HCT116 (cell line): ENCODE results near the gene LRRTM4. TPM values are rescaled to one million over a fixed set of nuclear protein-coding genes. Genes with fewer than 3 reads are reported as not detected.

Experiments used
- ATAC-seq: fragments of 200-7000 bp; cut with Tn5 transposase; 2 replicates; pipeline ENCODE4 v1.9.1; 2020; ENCODE audit warnings: mild to moderate bottlenecking, moderate library complexity
- BruUV-seq: library from RNA; stranded (reverse); fragments of 400-500 nt; replicated peaks from 2 replicates; lab custom pipeline; 2021; lab: Mats Ljungman, UMichigan
- CTCF ChIA-PET: fragments of 300-600 bp; sonication (Branson Sonifier 250); formaldehyde crosslinking; loops from one replicate; lab custom pipeline; 2021; ENCODE audit warnings: antibody characterized with exemption; lab: Charles Lee
- POLR2A ChIA-PET: fragments of 300-600, 350-600 bp; sonication (Branson Sonifier 250); formaldehyde crosslinking; loops from one replicate; lab custom pipeline; 2021; ENCODE audit warnings: antibody characterized with exemption; lab: Charles Lee
- RAD21 ChIA-PET, 2 experiments: fragments of 300-600 bp; sonication (Branson Sonifier 250); formaldehyde crosslinking; loops; one replicate each; lab custom pipeline; 2023; ENCODE audit warnings: low total read pairs in 2 of 2; ENCODE audit not compliant: uncharacterized antibody in 2 of 2, unreplicated experiment in 2 of 2, low non-redundant PET in 1 of 2; lab: Charles Lee
- DNase-seq: peaks from one replicate; pipeline ENCODE4 v3.0.0-alpha.2; 2010; ENCODE audit warnings: low read depth, low spot score
- H2AFZ ChIP-seq: fragments of 200-600 bp; shearing (Covaris generic), sonication (generic); 2 replicates; pipeline ENCODE4 v1.6.1; 2017; ENCODE audit warnings: low read depth, mixed run types, mixed read lengths, antibody characterized with exemption, low read length; ENCODE audit not compliant: poor library complexity, severe bottlenecking
- H3K27ac ChIP-seq: 2 replicates; pipeline ENCODE4 v1.5.1; 2012; ENCODE audit warnings: low read depth, low read length
- H3K27me3 ChIP-seq: fragments of 200-600 bp; sonication (generic); 2 replicates; pipeline ENCODE4 v1.6.1; 2016; ENCODE audit warnings: mixed run types, low read length, mixed read lengths; ENCODE audit not compliant: insufficient read depth
- H3K36me3 ChIP-seq, 2 experiments: fragments of 200-500 bp in 1 of 2; fragments of 200-600 bp in 1 of 2; sonication (Bioruptor generic) in 1 of 2; sonication (generic) in 1 of 2; 2 replicates each; pipeline versions ENCODE4 v1.5.1 to v1.6.1; 2014 to 2016; ENCODE audit warnings: low read length in 2 of 2, inconsistent platforms in 1 of 2, mixed read lengths in 1 of 2, mixed run types in 1 of 2; ENCODE audit not compliant: insufficient read depth in 2 of 2, control insufficient read depth in 1 of 2
- H3K4me1 ChIP-seq, 2 experiments: fragments of 200-600 bp in 1 of 2; sonication (generic) in 1 of 2; 2 replicates each; pipeline versions ENCODE4 v1.5.1 to v1.6.1; 2012 to 2017; ENCODE audit warnings: low read length in 2 of 2, inconsistent platforms in 1 of 2, mild to moderate bottlenecking in 1 of 2, mixed read lengths in 1 of 2, mixed run types in 1 of 2, moderate library complexity in 1 of 2; ENCODE audit not compliant: insufficient read depth in 2 of 2, control insufficient read depth in 1 of 2
- H3K4me2 ChIP-seq: fragments of 200-600 bp; sonication (generic); 2 replicates; pipeline ENCODE4 v1.6.1; 2017; ENCODE audit warnings: mixed run types, low read length, mixed read lengths
- H3K4me3 ChIP-seq, 2 experiments: fragments of 200-600 bp in 1 of 2; sonication (generic) in 1 of 2; replicated peaks in 1 of 2; 2 replicates each; pipeline ENCODE4 v1.5.1; 2011 to 2016; ENCODE audit warnings: low read length in 2 of 2, control low read depth in 1 of 2, low read depth in 1 of 2, mild to moderate bottlenecking in 1 of 2, mixed read lengths in 1 of 2, mixed run types in 1 of 2
- H3K79me2 ChIP-seq: fragments of 200-600 bp; sonication (generic); 2 replicates; pipeline ENCODE4 v1.6.1; 2017; ENCODE audit warnings: mild to moderate bottlenecking, mixed run types, low read length, moderate library complexity, mixed read lengths; ENCODE audit not compliant: insufficient read depth
- H3K9ac ChIP-seq: fragments of 200-600 bp; sonication (generic); 2 replicates; pipeline ENCODE4 v1.6.1; 2016; ENCODE audit warnings: low read length, mixed read lengths
- H3K9me2 ChIP-seq: fragments of 200-600 bp; sonication (generic), shearing (Covaris generic); 2 replicates; pipeline ENCODE4 v1.6.1; 2017; ENCODE audit warnings: mixed run types, mild to moderate bottlenecking, moderate library complexity; ENCODE audit not compliant: insufficient read depth
- H3K9me3 ChIP-seq, 2 experiments: fragments of 200-500 bp in 1 of 2; fragments of 200-600 bp in 1 of 2; sonication (Bioruptor generic) in 1 of 2; sonication (generic) in 1 of 2; 2 replicates each; pipeline ENCODE4 v1.6.1; 2014 to 2017; ENCODE audit warnings: low read length in 2 of 2, mixed read lengths in 2 of 2, inconsistent platforms in 1 of 2, low read depth in 1 of 2, mild to moderate bottlenecking in 1 of 2, mixed run types in 1 of 2, moderate library complexity in 1 of 2; ENCODE audit not compliant: control insufficient read depth in 1 of 2, insufficient read depth in 1 of 2
- H4K20me1 ChIP-seq: fragments of 200-600 bp; sonication (generic), shearing (Covaris generic); 2 replicates; pipeline ENCODE4 v1.6.1; 2017; ENCODE audit warnings: mixed run types, mild to moderate bottlenecking, moderate library complexity; ENCODE audit not compliant: insufficient read depth
- CBX3 ChIP-seq: IDR thresholded peaks from 2 replicates; pipeline ENCODE4 v1.6.1; 2012; ENCODE audit warnings: low read depth
- CEBPB ChIP-seq: IDR thresholded peaks from 2 replicates; pipeline ENCODE4 v1.6.1; 2012; ENCODE audit warnings: low read depth
- CTCF ChIP-seq, 3 experiments: fragments of 200-600 bp in 1 of 3; sonication (generic) in 1 of 3; IDR thresholded peaks in 2 of 3; conservative IDR thresholded peaks in 1 of 3; 2 replicates each; pipeline ENCODE4 v1.5.1; 2012 to 2017; ENCODE audit warnings: low read depth in 2 of 3, low read length in 2 of 3, antibody characterized with exemption in 1 of 3, borderline replicate concordance in 1 of 3, control low read depth in 1 of 3, mild to moderate bottlenecking in 1 of 3, mixed read lengths in 1 of 3, mixed run types in 1 of 3, moderate library complexity in 1 of 3; ENCODE audit not compliant: insufficient read depth in 1 of 3
- ELF1 ChIP-seq: IDR thresholded peaks from 2 replicates; pipeline ENCODE4 v1.6.1; 2012; ENCODE audit warnings: low read depth, borderline replicate concordance
- EZH2phosphoT487 ChIP-seq: fragments of 200-600 bp; IDR thresholded peaks from 2 replicates; pipeline ENCODE4 v1.6.1; 2018; ENCODE audit warnings: antibody characterized with exemption, borderline replicate concordance
- FOSL1 ChIP-seq: IDR thresholded peaks from 2 replicates; pipeline ENCODE4 v1.6.1; 2012; ENCODE audit warnings: low read depth
- JUND ChIP-seq: IDR thresholded peaks from 2 replicates; pipeline ENCODE4 v1.6.1; 2012
- MAX ChIP-seq: IDR thresholded peaks from 2 replicates; pipeline ENCODE4 v1.6.1; 2012
- POLR2AphosphoS5 ChIP-seq: IDR thresholded peaks from 2 replicates; pipeline ENCODE4 v1.6.1; 2011; ENCODE audit warnings: mild to moderate bottlenecking, low read depth, low read length, moderate library complexity
- RAD21 ChIP-seq: IDR thresholded peaks from 2 replicates; pipeline ENCODE4 v1.6.1; 2012; ENCODE audit warnings: low read depth, mild to moderate bottlenecking
- SIN3A ChIP-seq: IDR thresholded peaks from 2 replicates; pipeline ENCODE4 v1.6.1; 2012; ENCODE audit warnings: low read depth
- SP1 ChIP-seq: IDR thresholded peaks from 2 replicates; pipeline ENCODE4 v1.6.1; 2012; ENCODE audit warnings: low read depth
- TCF7L2 ChIP-seq: IDR thresholded peaks from 2 replicates; pipeline ENCODE4 v1.7.0; 2011; ENCODE audit warnings: borderline replicate concordance, inconsistent platforms; ENCODE audit not compliant: insufficient read depth, insufficient read length; ENCODE audit errors: extremely low read depth
- YY1 ChIP-seq: IDR thresholded peaks from 2 replicates; pipeline ENCODE4 v1.6.1; 2011; ENCODE audit warnings: low read length, low read depth, moderate library complexity, mild to moderate bottlenecking; ENCODE audit not compliant: insufficient replicate concordance; ENCODE audit errors: extremely low read depth
- ZBTB33 ChIP-seq: IDR thresholded peaks from 2 replicates; pipeline ENCODE4 v1.6.1; 2011; ENCODE audit warnings: mild to moderate bottlenecking, low read length, moderate library complexity; ENCODE audit not compliant: insufficient replicate concordance; ENCODE audit errors: extremely low read depth
- ZNF274 ChIP-seq: fragments of 200-500 bp; sonication (Bioruptor generic); IDR thresholded peaks from 2 replicates; pipeline ENCODE4 v1.6.1; 2014; ENCODE audit warnings: mild to moderate bottlenecking, low read depth, low read length, inconsistent platforms
- intact Hi-C: fragments of 100-400 bp; cut with micrococcal nuclease; formaldehyde crosslinking; loops from 2 replicates; pipeline ENCODE4 v1.10.0; 2022
- total RNA-seq: library from RNA; stranded (reverse); gene quantifications from one replicate; pipeline ENCODE4 v1.2.1, GENCODE V29; 2021; ENCODE audit not compliant: unreplicated experiment

Gene LRRTM4
- total RNA-seq, 1 experiment from 2014 or later, result 0.25 TPM

GRCh38 chr2:77309725-77310124 is 212.5 kb downstream of the LRRTM4 start:
- Histone ChIP-seq H3K9me2 (no peaks in the 10 kb centered on the region), H3K4me3 (no peak overlapping the region), H3K9me3 (peaks cover 11 to 16% of the 10 kb centered on the region in 2 experiments; a peak in 2 of 4 replicates), H3K79me2 (no peaks in the 10 kb centered on the region), H3K27ac (no peak overlapping the region), H2AFZ (no peak overlapping the region), H3K27me3 (no peaks in the 10 kb centered on the region), H4K20me1 (no peaks in the 10 kb centered on the region), H3K9ac (no peak overlapping the region), H3K4me2 (no peak overlapping the region), H3K36me3 (no peaks in the 10 kb centered on the region), H3K4me1 (no peaks in the 10 kb centered on the region)
- ChIA-PET RAD21 (no interaction called here), POLR2A (no interaction called here), CTCF (no interaction called here)
- DNase-seq (no peak), ATAC-seq (no peak)
- TF ChIP-seq RAD21, result no peak
- TF ChIP-seq JUND, result no peak
- no peak for TF ChIP-seq ZBTB33
- no peak for TF ChIP-seq ELF1
- TF ChIP-seq FOSL1, result no peak
- TF ChIP-seq CTCF (IDR thresholded peaks at IDR 0.05 in 2 of 3, conservative IDR thresholded peaks at IDR 0.05 in 1 of 3; ENCODE audit: borderline replicate concordance in 1 of 3, insufficient read depth in 1 of 3, low read depth in 2 of 3, low read length in 2 of 3), result no peak
- TF ChIP-seq CEBPB, result no peak
- no peak for TF ChIP-seq CBX3
- TF ChIP-seq YY1, result no peak
- no peak for TF ChIP-seq SIN3A
- TF ChIP-seq MAX, result no peak
- TF ChIP-seq POLR2AphosphoS5, result no peak
- no peak for TF ChIP-seq TCF7L2
- no peak for TF ChIP-seq ZNF274
- no peak for TF ChIP-seq SP1
- TF ChIP-seq EZH2phosphoT487, result no peak
- no TSS peak for BruUV-seq
- intact Hi-C loops, result no loop called here
